ENCODE results near the gene CFAP20DC. TPM values are rescaled to one million over a fixed set of nuclear protein-coding genes. Genes with fewer than 3 reads are reported as not detected.

The CFAP20DC gene
- polyA plus RNA-seq, 1 experiment = 0.81 TPM

GRCh38 chr3:58725326-58725853 is 324.4 kb downstream of the CFAP20DC start:
- no peaks in the 10 kb centered on the region for H3K27me3 ChIP-seq (ENCODE audit: control insufficient read depth, insufficient read depth, low read length)
- H3K36me3 ChIP-seq (ENCODE audit: control insufficient read depth, insufficient read depth, low read length) = no peaks in the 10 kb centered on the region
- ChIA-PET CTCF (no interaction called here), POLR2A (no interaction called here)
- TF ChIP-seq CTCF (IDR thresholded peaks at IDR 0.05; ENCODE audit: insufficient read depth, low read depth, low read length) = no peak
- H3K4me3 ChIP-seq (ENCODE audit: low read depth, low read length) = no peak overlapping the region
- DNase-seq (ENCODE audit: low read depth) = no peak

- Histone ChIP-seq H3K4me3 (ENCODE audit: low read depth, low read length) (no peak overlapping the region), H3K36me3 (ENCODE audit: control insufficient read depth, insufficient read depth, low read length) (no peaks in the 10 kb centered on the region), H3K27me3 (ENCODE audit: control insufficient read depth, insufficient read depth, low read length) (no peaks in the 10 kb centered on the region)
- ChIA-PET CTCF (no interaction called here), POLR2A (no interaction called here)
- no peak for DNase-seq (ENCODE audit: low read depth)
- no peak for TF ChIP-seq CTCF (IDR thresholded peaks at IDR 0.05; ENCODE audit: insufficient read depth, low read depth, low read length)
Observed at GRCh38 chr3:58724336-58724735, 325.5 kb downstream of the CFAP20DC start.

GRCh38 chr3:58723173-58723572 is 326.7 kb downstream of the CFAP20DC start:
- ChIA-PET CTCF (no interaction called here), POLR2A (no interaction called here)
- Histone ChIP-seq H3K4me3 (ENCODE audit: low read depth, low read length) (no peak overlapping the region), H3K27me3 (ENCODE audit: control insufficient read depth, insufficient read depth, low read length) (no peaks in the 10 kb centered on the region), H3K36me3 (ENCODE audit: control insufficient read depth, insufficient read depth, low read length) (no peaks in the 10 kb centered on the region)
- DNase-seq (ENCODE audit: low read depth) = no peak
- TF ChIP-seq CTCF (IDR thresholded peaks at IDR 0.05; ENCODE audit: insufficient read depth, low read depth, low read length) = no peak

- POLR2A ChIA-PET = no interaction called here
- Histone ChIP-seq H3K4me3 (ENCODE audit: low read depth, low read length) (no peak overlapping the region), H3K36me3 (ENCODE audit: control insufficient read depth, insufficient read depth, low read length) (no peaks in the 10 kb centered on the region), H3K27me3 (ENCODE audit: control insufficient read depth, insufficient read depth, low read length) (no peaks in the 10 kb centered on the region)
- no peak for TF ChIP-seq CTCF (IDR thresholded peaks at IDR 0.05; ENCODE audit: insufficient read depth, low read depth, low read length)
- CTCF ChIA-PET = no interaction called here
- no peak for DNase-seq (ENCODE audit: low read depth)
Observed at GRCh38 chr3:58722561-58722960, 327.3 kb downstream of the CFAP20DC start.

GRCh38 chr3:58720526-58720925 is 329.3 kb downstream of the CFAP20DC start:
- H3K4me3 ChIP-seq (ENCODE audit: low read depth, low read length) = no peak overlapping the region
- ChIA-PET CTCF (no interaction called here), POLR2A (no interaction called here)
- no peak for TF ChIP-seq CTCF (IDR thresholded peaks at IDR 0.05; ENCODE audit: insufficient read depth, low read depth, low read length)
- H3K27me3 ChIP-seq (ENCODE audit: control insufficient read depth, insufficient read depth, low read length) = no peaks in the 10 kb centered on the region
- no peaks in the 10 kb centered on the region for H3K36me3 ChIP-seq (ENCODE audit: control insufficient read depth, insufficient read depth, low read length)
- DNase-seq (ENCODE audit: low read depth) = no peak
